GM18867 (cell line): ENCODE results near the gene RBM4B.
"Not testable (repeated sequence)": the region's sequence is repeated elsewhere in the genome, so short reads cannot be mapped to it uniquely, and the experiment has no call there.

Source experiments
- ATAC-seq: cut with Tn5 transposase; IDR thresholded peaks from one replicate; pipeline ENCODE4 v1.9.1; 2021; ENCODE audit warnings: mild to moderate bottlenecking, moderate library complexity; ENCODE audit not compliant: unreplicated experiment

Gene RBM4B

GRCh38 chr11:66677599-66678375 lies at the start of gene RBM4B:
Gene RBM4B (minus strand): TSS chr11:66677887. CDS start chr11:66677079, 808 bp downstream.
- peak; percentile 90 for ATAC-seq

GRCh38 chr11:66725647-66726046 lies 48.0 kb upstream of the RBM4B start:
- ATAC-seq: no peak

GRCh38 chr11:66725114-66725513 lies 47.4 kb upstream of the RBM4B start:
- ATAC-seq: no peak

GRCh38 chr11:66724167-66724566 lies 46.5 kb upstream of the RBM4B start:
- not testable (repeated sequence) for ATAC-seq

- no peak for ATAC-seq
Measured at GRCh38 chr11:66723693-66724092, 46.0 kb upstream of the RBM4B start.

- no peak for ATAC-seq
Measured at GRCh38 chr11:66722745-66723651, 45.3 kb upstream of the RBM4B start.

- ATAC-seq: no peak
Measured at GRCh38 chr11:66721939-66722338, 44.3 kb upstream of the RBM4B start.

GRCh38 chr11:66720899-66721470 lies 43.3 kb upstream of the RBM4B start:
- no peak for ATAC-seq

GRCh38 chr11:66720223-66720898 lies 42.7 kb upstream of the RBM4B start:
- no peak for ATAC-seq

- no peak for ATAC-seq
Measured at GRCh38 chr11:66719111-66719872, 41.6 kb upstream of the RBM4B start.

GRCh38 chr11:66718320-66718971 lies 40.8 kb upstream of the RBM4B start:
- no peak for ATAC-seq

- no peak for ATAC-seq
Measured at GRCh38 chr11:66717925-66718319, 40.2 kb upstream of the RBM4B start.

GRCh38 chr11:66716996-66717395 lies 39.3 kb upstream of the RBM4B start:
- no peak for ATAC-seq

GRCh38 chr11:66715346-66716085 lies 37.8 kb upstream of the RBM4B start:
- no peak for ATAC-seq

GRCh38 chr11:66713746-66714480 lies 36.2 kb upstream of the RBM4B start:
- ATAC-seq: no peak

GRCh38 chr11:66710384-66710930 lies 32.8 kb upstream of the RBM4B start:
- ATAC-seq: no peak

GRCh38 chr11:66708701-66709100 lies 31.0 kb upstream of the RBM4B start:
- no peak for ATAC-seq

GRCh38 chr11:66708094-66708493 lies 30.4 kb upstream of the RBM4B start:
- ATAC-seq: no peak
